Stomach (tissue), 9 donors: ENCODE data around the gene SLC36A4. TPM values are rescaled to one million over a fixed set of nuclear protein-coding genes. Genes with fewer than 3 reads are reported as not detected.

Source experiments
- DNase-seq, 2 donors: peaks; one replicate each; pipeline versions ENCODE4 v3.0.0 to v3.0.0-alpha.2; 2013 to 2019
- H3K27ac ChIP-seq, 5 donors: fragments of 200-600 bp in 4 of 5; sonication (generic) in 4 of 5; one replicate each; pipeline ENCODE4 v1.5.1; 2013 to 2019; ENCODE audit warnings: mild to moderate bottlenecking in 1 of 5, moderate library complexity in 1 of 5
- H3K27me3 ChIP-seq, 3 donors: fragments of 200-600 bp; sonication (generic); one replicate each; pipeline ENCODE4 v1.5.1; 2017 to 2019; ENCODE audit warnings: mixed run types in 1 of 3
- H3K36me3 ChIP-seq, 4 donors: fragments of 200-600 bp; sonication (generic); 1 replicate in 3 of 4; 2 replicates in 1 of 4; pipeline ENCODE4 v1.5.1; 2016 to 2019
- H3K4me1 ChIP-seq, 4 donors: fragments of 200-600 bp; sonication (generic); one replicate each; pipeline ENCODE4 v1.5.1; 2016 to 2019
- H3K4me3 ChIP-seq, 4 donors: fragments of 200-600 bp; sonication (generic) in 3 of 4; one replicate each; pipeline ENCODE4 v1.5.1; 2016 to 2019; ENCODE audit warnings: mild to moderate bottlenecking in 1 of 4
- H3K9me3 ChIP-seq, 4 donors: fragments of 200-600 bp; sonication (generic); one replicate each; pipeline ENCODE4 v1.5.1; 2016 to 2019
- CTCF ChIP-seq, 7 experiments: fragments of 450-650 bp in 4 of 7; fragments of 200-600 bp in 3 of 7; sonication (generic) in 3 of 7; IDR thresholded peaks; one replicate each; pipeline ENCODE4 v1.5.1; 2016 to 2019; ENCODE audit warnings: antibody characterized with exemption in 7 of 7, control low read depth in 2 of 7, mild to moderate bottlenecking in 1 of 7
- EP300 ChIP-seq: sonication (generic); formaldehyde crosslinking; IDR thresholded peaks from one replicate; pipeline ENCODE4 v1.6.1; 2017; ENCODE audit warnings: antibody characterized with exemption
- POLR2A ChIP-seq, 4 donors: fragments of 450-650 bp; IDR thresholded peaks; one replicate each; pipeline ENCODE4 v1.6.1; 2016; ENCODE audit warnings: antibody characterized with exemption in 4 of 4, control low read depth in 2 of 4, mild to moderate bottlenecking in 1 of 4, moderate library complexity in 1 of 4
- POLR2AphosphoS5 ChIP-seq, 3 donors: sonication (generic); formaldehyde crosslinking; IDR thresholded peaks; one replicate each; pipeline ENCODE4 v1.6.1; 2016; ENCODE audit warnings: antibody characterized with exemption in 3 of 3
- WGBS, 5 donors: extraction: QIAGEN DNeasy Blood & Tissue Kit in 3 of 5; methylation state at CpG; one replicate each; pipeline versions ENCODE4 v1.1.5 to v1.1.7; 2013 to 2018; 5-methylcytosine and 5-hydroxymethylcytosine counted together
- intact Hi-C: fragments of 100-400 bp; cut with DNase I; formaldehyde crosslinking; loops from one replicate; pipeline ENCODE4 v1.15.1; 2023; ENCODE audit warnings: low total_unique reads
- polyA plus RNA-seq, 3 donors: library from polyadenylated mRNA; stranded (reverse); fragments of 200-250 nt; gene quantifications; one replicate each; pipeline ENCODE4 v1.2.3, GENCODE V29; 2013
- total RNA-seq, 5 donors: library from RNA; depleted of rRNA; stranded (reverse); fragments of >200 nt; gene quantifications; one replicate each; pipeline versions ENCODE4 v1.1.0 to v1.2.3, GENCODE V29; 2014 to 2016
- donor health status: healthy with polysubstance abuse.
- donor health status: Bipolar disorder and iron deficiency.
- donor health status: healthy.

Gene SLC36A4
- total and polyA plus RNA-seq, 8 donors: 0.58 to 55.9 (median 5.9) TPM

GRCh38 chr11:93132836-93133235 lies 65.0 kb downstream of the SLC36A4 start:
- TF ChIP-seq CTCF (IDR thresholded peaks at IDR 0.05) (no peak), EP300 (no peak), POLR2AphosphoS5 (IDR thresholded peaks at IDR 0.05) (no peak), POLR2A (IDR thresholded peaks at IDR 0.05) (no peak)
- WGBS, 5 donors: 32 to 62% (median 39%) methylated on average over 1 of the region's 1 CpG
- Histone ChIP-seq H3K27me3 (no peaks in the 10 kb centered on the region), H3K4me3 (no peak overlapping the region), H3K4me1 (no peaks in the 10 kb centered on the region), H3K9me3 (no peaks in the 10 kb centered on the region), H3K36me3 (no peaks in the 10 kb centered on the region), H3K27ac (no peak overlapping the region)
- DNase-seq: no peak
- intact Hi-C loops: no loop called here

- Histone ChIP-seq H3K4me1 (no peaks in the 10 kb centered on the region), H3K27ac (no peak overlapping the region), H3K9me3 (no peaks in the 10 kb centered on the region), H3K27me3 (no peaks in the 10 kb centered on the region), H3K4me3 (no peak overlapping the region), H3K36me3 (no peaks in the 10 kb centered on the region)
- 32 to 44% (median 40%) methylated on average over 2 of the region's 2 CpGs for WGBS, 5 donors
- no peak for TF ChIP-seq POLR2AphosphoS5 (IDR thresholded peaks at IDR 0.05)
- no peak for TF ChIP-seq POLR2A (IDR thresholded peaks at IDR 0.05)
- no peak for TF ChIP-seq EP300
- TF ChIP-seq CTCF (IDR thresholded peaks at IDR 0.05): no peak
- intact Hi-C loops: no loop called here
- DNase-seq: peak in 1 of 2 donors; percentile 21
These were observed 66.1 kb downstream of the SLC36A4 start for GRCh38 chr11:93131709-93132108.

GRCh38 chr11:93128574-93128973 lies 69.2 kb downstream of the SLC36A4 start:
- DNase-seq: no peak
- Histone ChIP-seq H3K4me1 (no peaks in the 10 kb centered on the region), H3K27me3 (no peaks in the 10 kb centered on the region), H3K9me3 (no peaks in the 10 kb centered on the region), H3K27ac (no peak overlapping the region), H3K4me3 (no peak overlapping the region), H3K36me3 (no peaks in the 10 kb centered on the region)
- intact Hi-C loops: no loop called here
- TF ChIP-seq POLR2AphosphoS5 (IDR thresholded peaks at IDR 0.05): no peak
- TF ChIP-seq CTCF (IDR thresholded peaks at IDR 0.05): no peak
- TF ChIP-seq POLR2A (IDR thresholded peaks at IDR 0.05): no peak
- no peak for TF ChIP-seq EP300
- 92 to 98% (median 95%) methylated on average over 3 of the region's 3 CpGs for WGBS, 5 donors

- Histone ChIP-seq H3K27me3 (no peaks in the 10 kb centered on the region), H3K27ac (no peak overlapping the region), H3K36me3 (no peaks in the 10 kb centered on the region), H3K4me1 (no peaks in the 10 kb centered on the region), H3K9me3 (no peaks in the 10 kb centered on the region), H3K4me3 (no peak overlapping the region)
- intact Hi-C loops: no loop called here
- WGBS, 5 donors: 31 to 41% (median 37%) methylated on average over 4 of the region's 4 CpGs
- TF ChIP-seq EP300 (no peak), CTCF (IDR thresholded peaks at IDR 0.05) (no peak), POLR2A (IDR thresholded peaks at IDR 0.05) (no peak), POLR2AphosphoS5 (IDR thresholded peaks at IDR 0.05) (no peak)
- peak; percentile 81 to 86 for DNase-seq
These were observed 74.4 kb downstream of the SLC36A4 start for GRCh38 chr11:93123351-93123898.
